ACC112 (cell line): ENCODE data around the gene LIN7B.

Experiments
- H2AFZ ChIP-seq: fragments of 200-600 bp; sonication (generic); one replicate; pipeline ENCODE4 v1.6.0; 2017; ENCODE audit warnings: antibody characterized with exemption, low read length; ENCODE audit not compliant: unreplicated experiment
- H3K27ac ChIP-seq: fragments of 200-600 bp; sonication (generic); 2 replicates; pipeline ENCODE4 v1.5.1; 2014; ENCODE audit warnings: low read depth, mild to moderate bottlenecking, antibody characterized with exemption, low read length, moderate library complexity
- H3K27me3 ChIP-seq: fragments of 200-600 bp; sonication (generic); 2 replicates; pipeline ENCODE4 v1.6.1; 2014; ENCODE audit warnings: mild to moderate bottlenecking, antibody characterized with exemption, low read length, moderate library complexity, mixed read lengths; ENCODE audit not compliant: insufficient read depth
- H3K36me3 ChIP-seq: fragments of 200-600 bp; sonication (generic); 2 replicates; pipeline ENCODE4 v1.6.1; 2016; ENCODE audit warnings: mild to moderate bottlenecking, antibody characterized with exemption, low read length, moderate library complexity, mixed read lengths; ENCODE audit not compliant: insufficient read depth
- H3K4me1 ChIP-seq: fragments of 200-600 bp; sonication (generic); one replicate; pipeline ENCODE4 v1.6.1; 2016; ENCODE audit warnings: low read length, mixed read lengths; ENCODE audit not compliant: insufficient read depth, unreplicated experiment, control insufficient read depth
- H3K4me3 ChIP-seq: fragments of 200-600 bp; sonication (generic); 2 replicates; pipeline ENCODE4 v1.5.1; 2014; ENCODE audit warnings: mild to moderate bottlenecking, low read depth, low read length
- H3K79me2 ChIP-seq: fragments of 200-600 bp; sonication (generic); one replicate; pipeline ENCODE4 v1.6.0; 2016; ENCODE audit warnings: low read length; ENCODE audit not compliant: control insufficient read depth, unreplicated experiment, insufficient read depth

Gene LIN7B

DNA sequence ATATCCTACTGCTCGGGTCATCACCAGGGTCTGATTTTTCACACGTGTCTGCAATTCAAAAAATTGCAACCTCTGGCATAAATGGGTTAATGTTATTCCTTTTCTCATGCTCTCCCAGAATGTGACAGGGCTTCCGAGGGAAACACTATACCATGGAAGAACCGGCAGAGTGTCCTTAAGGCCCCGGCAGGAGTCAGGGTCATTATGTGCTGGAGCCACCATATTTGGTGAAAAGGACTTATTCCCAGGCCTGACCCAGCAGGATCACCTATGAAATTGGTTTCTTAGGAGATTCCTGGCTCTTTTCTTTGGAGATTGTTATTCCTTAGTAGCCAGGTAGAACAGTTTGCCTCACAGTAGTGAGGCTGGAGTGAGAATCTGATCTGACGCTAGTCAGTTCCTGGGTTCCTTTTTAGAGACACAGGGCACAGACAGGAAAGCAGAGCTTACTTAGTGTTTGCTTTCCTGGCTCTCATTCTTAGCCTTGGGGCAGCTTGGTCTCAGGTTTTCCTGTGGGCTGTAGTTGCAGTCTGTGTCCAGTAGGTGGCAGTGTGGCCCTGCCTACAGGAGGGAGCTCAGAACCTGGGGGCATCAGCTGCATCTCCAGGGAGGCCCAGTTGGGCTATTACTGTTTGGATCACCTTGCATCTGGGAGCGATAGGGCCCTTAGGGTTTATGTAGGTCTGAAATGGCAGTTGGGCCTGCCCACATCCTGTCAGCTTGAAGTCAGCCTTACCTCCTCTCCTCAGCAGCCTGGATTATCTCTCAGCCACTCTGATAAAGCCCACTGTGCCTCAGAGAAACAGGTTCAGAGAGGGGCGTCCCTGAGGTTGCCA is 16.5 kb upstream of the LIN7B start:
- peaks cover 16% of the 10 kb centered on the region for H3K36me3 ChIP-seq

DNA sequence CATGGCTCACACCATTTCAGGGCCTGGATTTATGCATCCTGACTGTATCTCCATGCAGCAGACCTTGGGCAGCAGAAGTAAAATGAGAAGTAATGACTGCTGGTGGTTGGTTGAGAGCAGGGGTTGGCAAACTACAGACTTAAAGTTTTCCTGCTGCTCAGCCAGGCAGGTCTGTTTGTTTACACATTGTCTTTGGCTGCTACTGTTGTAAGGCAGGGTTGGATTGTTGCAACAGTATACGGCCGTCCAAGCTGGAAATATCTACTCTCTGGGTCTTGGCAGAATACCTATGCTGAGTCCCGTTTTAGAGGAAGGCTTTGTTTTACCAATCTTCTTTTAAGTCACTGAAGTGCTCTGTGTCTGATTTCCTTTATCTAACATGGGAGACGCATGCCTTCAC is 15.4 kb upstream of the LIN7B start:
- Histone ChIP-seq H3K36me3 (peaks cover 16% of the 10 kb centered on the region), H3K4me1 (no peaks in the 10 kb centered on the region), H3K27ac (no peak overlapping the region), H3K4me3 (no peak overlapping the region), H3K79me2 (peaks cover 13% of the 10 kb centered on the region), H3K27me3 (no peaks in the 10 kb centered on the region), H2AFZ (no peak overlapping the region)

More for the DNA sequence above, 16.5 kb upstream of the LIN7B start:
- Histone ChIP-seq H2AFZ (no peak overlapping the region), H3K4me3 (no peak overlapping the region), H3K27ac (no peak overlapping the region), H3K27me3 (no peaks in the 10 kb centered on the region), H3K4me1 (no peaks in the 10 kb centered on the region), H3K79me2 (peaks cover 13% of the 10 kb centered on the region)

DNA sequence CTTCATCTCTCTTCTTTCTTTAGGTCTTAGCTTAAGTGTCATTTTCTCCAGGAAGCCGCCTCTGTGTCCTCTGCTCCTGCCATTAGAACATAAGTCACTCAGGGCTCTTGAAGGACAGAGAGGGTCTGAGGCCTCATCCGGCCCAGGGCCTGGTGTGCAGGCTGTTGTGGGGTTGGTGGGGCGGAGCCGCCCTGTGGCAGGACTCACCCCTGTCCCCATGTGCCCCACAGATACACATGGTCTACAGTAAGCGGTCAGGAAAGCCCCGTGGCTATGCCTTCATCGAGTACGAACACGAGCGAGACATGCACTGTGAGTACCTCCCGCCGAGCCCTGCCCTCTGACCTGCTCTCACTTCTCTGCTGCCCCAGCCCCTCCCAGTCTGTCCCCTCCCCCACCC is 13.0 kb upstream of the LIN7B start:
- Histone ChIP-seq H3K36me3 (peaks cover 18% of the 10 kb centered on the region), H3K27ac (no peak overlapping the region), H3K4me3 (no peak overlapping the region), H3K27me3 (no peaks in the 10 kb centered on the region), H3K79me2 (peaks cover 13% of the 10 kb centered on the region), H3K4me1 (no peaks in the 10 kb centered on the region), H2AFZ (no peak overlapping the region)

DNA sequence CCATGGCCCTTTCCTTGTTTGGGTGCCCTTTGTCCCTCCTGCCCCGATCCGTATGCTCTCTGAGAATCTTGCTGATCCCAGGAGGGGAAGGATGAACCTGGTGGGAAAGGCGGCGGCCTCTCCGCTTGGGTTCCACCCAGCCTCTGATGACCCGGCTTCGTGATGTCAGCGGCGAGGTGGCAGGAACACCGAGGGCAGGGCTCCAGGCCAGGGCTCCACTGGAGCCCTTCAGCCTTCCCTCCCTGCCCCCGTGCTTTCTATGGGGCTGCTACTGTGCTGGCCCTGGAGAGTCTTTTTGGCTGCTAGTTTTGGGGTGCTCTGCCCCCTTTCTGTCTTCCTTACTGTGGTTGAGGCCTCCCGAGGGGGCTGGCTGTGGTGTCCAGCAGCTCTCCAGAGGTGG is 11.9 kb upstream of the LIN7B start:
- Histone ChIP-seq H3K4me1 (no peaks in the 10 kb centered on the region), H3K27me3 (no peaks in the 10 kb centered on the region), H3K27ac (no peak overlapping the region), H3K36me3 (peaks cover 18% of the 10 kb centered on the region), H2AFZ (no peak overlapping the region), H3K4me3 (no peak overlapping the region), H3K79me2 (peaks cover 13% of the 10 kb centered on the region)

DNA sequence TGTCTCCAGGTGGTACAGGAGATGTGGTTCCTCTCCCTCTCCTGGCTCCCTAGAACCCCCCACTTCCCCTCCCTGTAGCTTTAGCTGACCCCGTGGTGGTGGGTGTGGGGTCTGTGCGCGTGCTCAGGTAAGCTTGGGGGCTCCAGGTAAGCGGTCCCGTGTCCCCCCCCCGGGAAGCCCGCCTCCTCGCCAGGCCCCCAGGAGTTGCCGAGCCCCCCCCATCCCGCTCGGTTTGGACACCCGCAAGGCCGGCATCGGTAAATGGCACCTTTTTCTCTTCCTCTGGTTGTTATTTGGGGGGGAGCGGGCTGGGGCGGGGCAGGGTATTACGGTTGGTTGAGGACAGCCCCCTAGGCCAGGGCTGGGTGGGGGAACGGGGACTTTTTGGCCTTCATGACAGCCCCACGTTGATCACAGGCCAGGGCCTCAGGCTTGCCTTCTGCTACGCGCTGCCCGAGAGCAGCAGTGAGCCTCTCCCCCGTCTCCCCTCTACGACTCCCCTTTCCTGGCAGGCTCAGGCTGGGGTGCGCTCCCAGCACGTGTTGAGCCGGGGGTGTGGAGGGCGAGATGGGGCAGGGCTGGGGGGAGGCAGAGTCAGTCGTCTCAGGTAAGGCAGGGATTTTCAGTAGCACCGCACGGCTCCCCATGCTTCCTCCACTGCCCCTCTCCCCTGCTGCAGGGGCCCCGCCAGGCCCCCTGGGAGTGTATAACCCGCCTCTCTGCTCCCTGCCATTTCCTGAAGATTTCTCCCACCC is 10.7 kb upstream of the LIN7B start:
- no peaks in the 10 kb centered on the region for H3K4me1 ChIP-seq
- H3K27me3 ChIP-seq, result no peaks in the 10 kb centered on the region
- no peak overlapping the region for H3K27ac ChIP-seq
- H3K4me3 ChIP-seq, result no peak overlapping the region
- H2AFZ ChIP-seq, result no peak overlapping the region
- H3K79me2 ChIP-seq, result peaks cover 3% of the 10 kb centered on the region
- peaks cover 8% of the 10 kb centered on the region for H3K36me3 ChIP-seq

DNA sequence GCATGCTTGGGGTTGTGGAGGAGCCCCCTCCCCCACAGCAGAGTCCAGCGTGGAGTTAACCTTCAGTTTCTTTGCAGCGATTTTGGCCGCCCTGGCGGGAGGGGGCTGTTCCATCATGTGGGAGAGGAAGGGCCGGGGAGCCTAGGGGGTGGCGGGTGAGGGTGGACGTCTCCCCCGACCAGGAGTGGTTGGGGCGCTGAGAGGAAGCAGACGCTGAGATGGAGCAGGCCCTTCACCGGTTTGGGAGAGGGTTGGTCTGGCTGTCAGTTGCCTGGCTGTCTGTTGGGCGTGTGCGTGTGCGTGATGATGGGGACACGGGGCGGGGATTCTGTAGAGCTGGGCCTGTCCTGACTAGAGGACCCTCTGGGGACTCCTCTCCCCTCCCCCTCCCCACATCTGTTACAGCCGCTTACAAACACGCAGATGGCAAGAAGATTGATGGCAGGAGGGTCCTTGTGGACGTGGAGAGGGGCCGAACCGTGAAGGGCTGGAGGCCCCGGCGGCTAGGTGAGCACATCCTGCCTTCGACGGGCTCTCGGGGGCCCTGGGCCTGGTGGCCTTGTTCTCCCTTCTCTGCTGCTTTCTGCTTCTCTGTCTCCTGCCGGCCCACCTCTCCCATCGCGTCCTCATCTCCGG is 9.8 kb upstream of the LIN7B start:
- H3K27me3 ChIP-seq, result no peaks in the 10 kb centered on the region
- no peak overlapping the region for H3K27ac ChIP-seq
- no peaks in the 10 kb centered on the region for H3K79me2 ChIP-seq
- peaks cover 2% of the 10 kb centered on the region; the same call in 1 of the 2 replicates for H3K36me3 ChIP-seq
- H3K4me3 ChIP-seq, result no peak overlapping the region
- no peak overlapping the region for H2AFZ ChIP-seq
- no peaks in the 10 kb centered on the region for H3K4me1 ChIP-seq

DNA sequence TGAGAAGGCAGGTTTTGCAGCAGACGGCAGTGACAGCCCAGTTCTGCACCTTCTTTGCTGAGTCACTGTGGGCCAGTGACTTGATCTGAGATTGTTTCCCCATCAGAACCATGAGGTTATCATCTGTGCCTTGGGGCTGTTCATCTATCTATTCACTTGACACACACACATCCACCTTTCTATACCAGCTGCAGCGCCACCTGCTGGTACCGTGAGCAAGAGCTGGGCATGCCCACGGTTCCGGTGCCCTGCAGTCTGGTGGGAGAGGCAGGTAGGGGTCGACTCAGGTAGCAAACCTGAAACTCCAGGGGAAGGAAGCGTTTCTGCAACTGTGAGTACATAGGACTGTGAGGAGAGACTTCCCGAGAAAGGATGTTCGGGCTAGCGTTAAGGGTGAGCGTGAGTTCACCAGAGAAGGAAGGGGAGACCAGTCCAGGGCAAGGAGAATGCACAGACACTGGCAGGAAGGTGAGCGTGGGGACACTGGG is 7.5 kb upstream of the LIN7B start:
- no peaks in the 10 kb centered on the region for H3K79me2 ChIP-seq
- H3K4me1 ChIP-seq, result peaks cover 8% of the 10 kb centered on the region
- 0 out of 2 replicates have a peak, but pooled peaks cover 2% of the 10 kb centered on the region for H3K36me3 ChIP-seq
- no peak overlapping the region for H3K4me3 ChIP-seq
- no peak overlapping the region for H2AFZ ChIP-seq
- H3K27me3 ChIP-seq, result no peaks in the 10 kb centered on the region
- no peak overlapping the region for H3K27ac ChIP-seq

DNA sequence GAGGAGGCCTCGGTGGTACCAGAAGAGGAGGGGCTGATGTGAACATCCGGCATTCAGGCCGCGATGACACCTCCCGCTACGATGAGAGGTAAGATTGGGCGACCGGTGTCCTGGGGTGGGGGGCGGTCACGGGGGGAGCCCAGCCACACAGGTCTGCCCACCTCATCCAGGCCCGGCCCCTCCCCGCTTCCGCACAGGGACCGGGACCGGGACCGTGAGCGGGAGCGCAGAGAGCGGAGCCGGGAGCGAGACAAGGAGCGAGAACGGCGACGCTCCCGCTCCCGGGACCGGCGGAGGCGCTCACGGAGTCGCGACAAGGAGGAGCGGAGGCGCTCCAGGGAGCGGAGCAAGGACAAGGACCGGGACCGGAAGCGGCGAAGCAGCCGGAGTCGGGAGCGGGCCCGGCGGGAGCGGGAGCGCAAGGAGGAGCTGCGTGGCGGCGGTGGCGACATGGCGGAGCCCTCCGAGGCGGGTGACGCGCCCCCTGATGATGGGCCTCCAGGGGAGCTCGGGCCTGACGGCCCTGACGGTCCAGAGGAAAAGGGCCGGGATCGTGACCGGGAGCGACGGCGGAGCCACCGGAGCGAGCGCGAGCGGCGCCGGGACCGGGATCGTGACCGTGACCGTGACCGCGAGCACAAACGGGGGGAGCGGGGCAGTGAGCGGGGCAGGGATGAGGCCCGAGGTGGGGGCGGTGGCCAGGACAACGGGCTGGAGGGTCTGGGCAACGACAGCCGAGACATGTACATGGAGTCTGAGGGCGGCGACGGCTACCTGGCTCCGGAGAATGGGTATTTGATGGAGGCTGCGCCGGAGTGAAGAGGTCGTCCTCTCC is 6.3 kb upstream of the LIN7B start:
- Histone ChIP-seq H3K27me3 (no peaks in the 10 kb centered on the region), H3K27ac (no peak overlapping the region), H3K4me3 (no peak overlapping the region), H3K4me1 (peaks cover 8% of the 10 kb centered on the region), H3K79me2 (no peaks in the 10 kb centered on the region), H3K36me3 (0 out of 2 replicates have a peak, but pooled peaks cover 2% of the 10 kb centered on the region), H2AFZ (no peak overlapping the region)

DNA sequence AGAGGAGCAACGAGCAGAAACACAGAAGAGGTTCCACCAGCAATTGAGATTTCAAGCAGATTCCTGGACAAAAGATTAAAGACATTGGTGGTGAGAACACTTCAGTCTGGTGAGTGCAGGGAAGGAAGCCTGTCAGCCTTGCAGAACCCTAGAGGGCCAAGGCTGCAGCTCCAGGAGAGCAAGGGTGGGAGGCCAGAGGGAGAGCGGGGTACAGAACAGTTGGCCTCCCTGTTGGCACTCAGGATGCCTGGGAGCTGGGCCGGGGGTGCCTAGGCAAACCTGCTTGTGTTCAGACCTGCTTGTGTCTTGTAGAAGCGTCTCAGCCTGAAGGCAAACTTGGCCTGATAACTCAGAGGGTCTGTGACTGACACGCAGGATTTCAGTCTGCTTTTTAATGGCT is 5.1 kb upstream of the LIN7B start:
- Histone ChIP-seq H3K36me3 (0 out of 2 replicates have a peak, but pooled peaks cover 2% of the 10 kb centered on the region), H3K27me3 (no peaks in the 10 kb centered on the region), H3K27ac (no peak overlapping the region), H3K79me2 (no peaks in the 10 kb centered on the region), H2AFZ (no peak overlapping the region), H3K4me1 (peaks cover 8% of the 10 kb centered on the region), H3K4me3 (no peak overlapping the region)
